H9 (cell line): ENCODE data around the gene ATF4. TPM values are rescaled to one million over a fixed set of nuclear protein-coding genes. Genes with fewer than 3 reads are reported as not detected.

Experiments used
- DNase-seq: peaks from one replicate; pipeline ENCODE4 v3.0.0-alpha.2; 2017
- H2AFZ ChIP-seq: one replicate; pipeline ENCODE4 v1.6.1; 2013; ENCODE audit warnings: mild to moderate bottlenecking, low read length, control low read depth, moderate library complexity
- H2AK5ac ChIP-seq: 2 replicates; pipeline ENCODE4 v1.6.1; 2013; ENCODE audit warnings: low read length, control low read depth, mixed read lengths; ENCODE audit not compliant: insufficient read length
- H2BK120ac ChIP-seq: one replicate; pipeline ENCODE4 v1.6.1; 2013; ENCODE audit warnings: low read depth, mild to moderate bottlenecking, low read length, control low read depth, inconsistent platforms; ENCODE audit not compliant: poor library complexity, severe bottlenecking
- H2BK12ac ChIP-seq: 2 replicates; pipeline ENCODE4 v1.6.1; 2013; ENCODE audit warnings: low read length, control low read depth, mixed read lengths, low read depth; ENCODE audit not compliant: insufficient read length
- H2BK15ac ChIP-seq: 2 replicates; pipeline ENCODE4 v1.6.1; 2013; ENCODE audit warnings: low read depth, low read length, control low read depth
- H2BK20ac ChIP-seq: one replicate; pipeline ENCODE4 v1.6.1; 2013; ENCODE audit warnings: low read depth, mild to moderate bottlenecking, low read length, control low read depth, inconsistent platforms; ENCODE audit not compliant: poor library complexity, severe bottlenecking
- H2BK5ac ChIP-seq: 2 replicates; pipeline ENCODE4 v1.6.1; 2013; ENCODE audit warnings: low read length, control low read depth, mixed read lengths; ENCODE audit not compliant: insufficient read length
- H3K14ac ChIP-seq: 2 replicates; pipeline ENCODE4 v1.6.1; 2013; ENCODE audit warnings: low read length, control low read depth; ENCODE audit not compliant: insufficient read depth
- H3K18ac ChIP-seq: 2 replicates; pipeline ENCODE4 v1.6.1; 2013; ENCODE audit warnings: low read depth, mild to moderate bottlenecking, mixed read lengths, low read length, control low read depth; ENCODE audit not compliant: insufficient read length
- H3K23ac ChIP-seq: 2 replicates; pipeline ENCODE4 v1.6.1; 2013; ENCODE audit warnings: low read length, control low read depth, mixed read lengths, low read depth; ENCODE audit not compliant: insufficient read length
- H3K23me2 ChIP-seq: 2 replicates; pipeline ENCODE4 v1.6.1; 2013; ENCODE audit warnings: low read depth, mild to moderate bottlenecking, mixed read lengths, low read length, control low read depth; ENCODE audit not compliant: insufficient read length, poor library complexity, severe bottlenecking
- H3K27ac ChIP-seq: 2 replicates; pipeline ENCODE4 v1.5.1; 2013; ENCODE audit warnings: low read length, control low read depth, mixed read lengths, low read depth; ENCODE audit not compliant: insufficient read length
- H3K27me3 ChIP-seq: 2 replicates; pipeline ENCODE4 v1.6.1; 2013; ENCODE audit warnings: low read length, control low read depth, inconsistent platforms; ENCODE audit not compliant: insufficient read depth
- H3K4ac ChIP-seq: 2 replicates; pipeline ENCODE4 v1.6.1; 2013; ENCODE audit warnings: low read depth, mild to moderate bottlenecking, control low read depth, inconsistent platforms, low read length, moderate library complexity
- H3K4me1 ChIP-seq: 2 replicates; pipeline ENCODE4 v1.6.1; 2013; ENCODE audit warnings: low read length, control low read depth, inconsistent platforms; ENCODE audit not compliant: insufficient read depth
- H3K4me2 ChIP-seq: 2 replicates; pipeline ENCODE4 v1.6.1; 2013; ENCODE audit warnings: low read length, control low read depth, mixed read lengths; ENCODE audit not compliant: insufficient read length, insufficient read depth
- H3K56ac ChIP-seq: 2 replicates; pipeline ENCODE4 v1.6.1; 2013; ENCODE audit warnings: low read depth, mild to moderate bottlenecking, mixed read lengths, low read length, control low read depth; ENCODE audit not compliant: insufficient read length
- H3K79me1 ChIP-seq: 2 replicates; pipeline ENCODE4 v1.6.1; 2013; ENCODE audit warnings: low read depth, mild to moderate bottlenecking, moderate library complexity, low read length, control low read depth, inconsistent platforms; ENCODE audit not compliant: insufficient read depth, poor library complexity, severe bottlenecking
- H3K79me2 ChIP-seq: 2 replicates; pipeline ENCODE4 v1.6.1; 2013; ENCODE audit warnings: low read length, control low read depth, inconsistent platforms; ENCODE audit not compliant: insufficient read depth
- H3K9ac ChIP-seq: 2 replicates; pipeline ENCODE4 v1.6.1; 2013; ENCODE audit warnings: low read length, control low read depth, mixed read lengths; ENCODE audit not compliant: insufficient read length; ENCODE audit errors: extremely low read depth
- H3K9me3 ChIP-seq: one replicate; pipeline ENCODE4 v1.6.1; 2013; ENCODE audit warnings: low read depth, low read length, inconsistent platforms; ENCODE audit not compliant: control insufficient read depth
- H3T11ph ChIP-seq: one replicate; pipeline ENCODE4 v1.6.1; 2013; ENCODE audit warnings: mild to moderate bottlenecking, low read length, control low read depth, inconsistent platforms
- H4K20me1 ChIP-seq: one replicate; pipeline ENCODE4 v1.6.1; 2013; ENCODE audit not compliant: control insufficient read depth, insufficient read length, insufficient read depth
- H4K5ac ChIP-seq: 2 replicates; pipeline ENCODE4 v1.6.1; 2013; ENCODE audit warnings: low read depth, mild to moderate bottlenecking, mixed read lengths, low read length, control low read depth; ENCODE audit not compliant: insufficient read length
- H4K8ac ChIP-seq: replicated peaks from 2 replicates; pipeline ENCODE4 v1.6.1; 2013; ENCODE audit warnings: low read length, control low read depth, mixed read lengths, low read depth; ENCODE audit not compliant: insufficient read length
- H4K91ac ChIP-seq: 2 replicates; pipeline ENCODE4 v1.6.1; 2013; ENCODE audit warnings: low read depth, mild to moderate bottlenecking, moderate library complexity, mixed read lengths, low read length, control low read depth; ENCODE audit not compliant: insufficient read length
- H3K27ac Mint-ChIP-seq, 3 experiments: 2 replicates in 2 of 3; 3 replicates in 1 of 3; pipeline ENCODE4 v1.8.0; 2020 to 2021; ENCODE audit warnings: mixed read lengths in 3 of 3, mild to moderate bottlenecking in 1 of 3, moderate library complexity in 1 of 3
- H3K27me3 Mint-ChIP-seq: 2 replicates; pipeline ENCODE4 v1.8.0; 2021; ENCODE audit warnings: low read depth, mild to moderate bottlenecking, moderate library complexity, mixed read lengths
- H3K36me3 Mint-ChIP-seq, 3 experiments: 2 replicates in 2 of 3; 3 replicates in 1 of 3; pipeline ENCODE4 v1.8.0; 2020 to 2021; ENCODE audit warnings: low read depth in 3 of 3, mixed read lengths in 3 of 3; ENCODE audit not compliant: insufficient read depth in 1 of 3
- H3K4me1 Mint-ChIP-seq, 2 experiments: 2 replicates each; pipeline ENCODE4 v1.8.0; 2020; ENCODE audit warnings: mixed read lengths in 2 of 2
- H3K4me3 Mint-ChIP-seq, 2 experiments: 2 replicates in 1 of 2; 3 replicates in 1 of 2; pipeline ENCODE4 v1.8.0; 2020 to 2021; ENCODE audit warnings: mild to moderate bottlenecking in 2 of 2, mixed read lengths in 2 of 2, moderate library complexity in 1 of 2
- H3K9me3 Mint-ChIP-seq, 2 experiments: 2 replicates in 1 of 2; 3 replicates in 1 of 2; pipeline ENCODE4 v1.8.0; 2020; ENCODE audit warnings: mild to moderate bottlenecking in 2 of 2, mixed read lengths in 2 of 2, moderate library complexity in 1 of 2
- CTCF ChIP-seq: fragments of 200-600 bp; sonication (generic); conservative IDR thresholded peaks from 3 replicates; pipeline ENCODE4 v1.8.0; 2021; ENCODE audit warnings: antibody characterized with exemption, mild to moderate bottlenecking
- WGBS: extraction: QIAGEN DNeasy Blood & Tissue Kit; methylation state at CpG from one replicate; pipeline ENCODE4 v1.1.7; 2013; ENCODE audit warnings: missing lambda C conversion rate, low lambda C conversion rate, mixed read lengths; ENCODE audit not compliant: insufficient read length; ENCODE audit errors: extremely low coverage; 5-methylcytosine and 5-hydroxymethylcytosine counted together
- total RNA-seq: library from RNA; stranded (reverse); gene quantifications from 2 replicates; pipeline ENCODE4 v1.2.1, GENCODE V29; 2021

ATF4 gene
- total RNA-seq, 1 experiment from 2014 or later = 455 TPM

DNA sequence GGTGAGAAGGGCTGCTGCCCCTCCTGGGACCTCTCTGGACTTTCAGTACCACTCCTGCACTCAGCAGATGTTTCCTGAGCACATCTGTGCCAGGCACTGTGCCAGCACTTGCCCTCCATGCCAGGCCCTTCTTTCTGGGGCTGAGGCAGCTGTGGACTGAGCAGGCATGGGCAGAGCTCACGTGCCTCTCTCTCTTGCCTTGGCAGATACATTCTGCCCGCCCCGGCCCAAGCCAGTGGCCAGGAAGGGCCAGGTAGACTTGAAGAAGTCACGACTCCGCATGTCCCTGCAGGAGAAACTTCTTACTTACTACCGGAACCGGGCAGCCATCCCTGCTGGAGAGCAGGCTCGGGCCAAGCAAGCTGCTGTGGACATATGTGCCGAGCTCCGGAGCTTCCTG lies 8.3 kb upstream of the ATF4 start:
- H3K4ac ChIP-seq = no peak overlapping the region
- H3K23ac ChIP-seq = no peak overlapping the region
- peaks cover 4 to 5% of the 10 kb centered on the region in 2 experiments; a peak in 3 of 4 replicates for H3K4me1 Mint-ChIP-seq
- H2BK5ac ChIP-seq = no peak overlapping the region
- H3K27ac Mint-ChIP-seq = no peak overlapping the region
- peaks cover 100% of the 10 kb centered on the region for H3K27me3 Mint-ChIP-seq
- H3K4me3 Mint-ChIP-seq = no peak overlapping the region
- H2AFZ ChIP-seq = no peak overlapping the region
- no peaks in the 10 kb centered on the region for H3K79me1 ChIP-seq
- H3K4me2 ChIP-seq = no peak overlapping the region
- H3K4me1 ChIP-seq = no peaks in the 10 kb centered on the region
- no peak overlapping the region for H4K91ac ChIP-seq
- no CpG with 5 or more reads among the region's 10 CpGs for WGBS
- no peaks in the 10 kb centered on the region for H3K23me2 ChIP-seq
- no peak overlapping the region for H2BK120ac ChIP-seq
- H3K56ac ChIP-seq = no peak overlapping the region
- TF ChIP-seq CTCF = no peak
- H3K27ac ChIP-seq = no peak overlapping the region
- H4K20me1 ChIP-seq = no peaks in the 10 kb centered on the region
- no peaks in the 10 kb centered on the region for H3K79me2 ChIP-seq
- H3K9ac ChIP-seq = no peak overlapping the region
- peaks cover 70 to 96% (median 75%) of the 10 kb centered on the region in 3 experiments for H3K36me3 Mint-ChIP-seq
- no peak overlapping the region for H3T11ph ChIP-seq
- no peak overlapping the region for H3K18ac ChIP-seq
- H3K9me3 ChIP-seq = no peaks in the 10 kb centered on the region
- H3K14ac ChIP-seq = no peak overlapping the region
- no peaks in the 10 kb centered on the region; a peak in 2 of 5 replicates for H3K9me3 Mint-ChIP-seq
- H4K8ac ChIP-seq = no peak overlapping the region
- H3K27me3 ChIP-seq = peaks cover 37% of the 10 kb centered on the region; the same call in 1 of the 2 replicates
- DNase-seq = no peak
- H4K5ac ChIP-seq = no peak overlapping the region
- H2BK15ac ChIP-seq = no peak overlapping the region
- H2BK20ac ChIP-seq = no peak overlapping the region
- no peak overlapping the region for H2AK5ac ChIP-seq
- H2BK12ac ChIP-seq = no peak overlapping the region
